ENCODE measurements around the gene XRN1.

DNA sequence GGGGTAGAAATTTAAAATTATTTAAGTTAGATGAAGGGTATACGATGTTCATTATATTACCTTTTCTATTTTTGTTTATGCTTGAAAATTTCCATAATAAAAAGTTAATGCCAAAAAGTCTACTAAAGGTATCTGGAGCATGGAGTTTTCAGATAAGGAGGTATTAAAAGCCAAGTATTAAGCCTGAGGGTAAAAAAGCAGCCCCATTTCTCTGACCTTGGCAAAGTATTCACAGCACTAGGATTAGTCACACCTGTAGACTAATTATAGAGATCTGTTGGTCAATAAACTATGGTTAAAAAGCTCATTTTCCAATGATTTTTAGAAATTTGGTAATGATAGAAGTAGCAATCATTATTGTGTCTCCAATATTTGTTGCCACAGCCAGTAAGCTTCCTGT is 23.1 kb downstream of the XRN1 start:
- TF ChIP-seq, protein P1, sequence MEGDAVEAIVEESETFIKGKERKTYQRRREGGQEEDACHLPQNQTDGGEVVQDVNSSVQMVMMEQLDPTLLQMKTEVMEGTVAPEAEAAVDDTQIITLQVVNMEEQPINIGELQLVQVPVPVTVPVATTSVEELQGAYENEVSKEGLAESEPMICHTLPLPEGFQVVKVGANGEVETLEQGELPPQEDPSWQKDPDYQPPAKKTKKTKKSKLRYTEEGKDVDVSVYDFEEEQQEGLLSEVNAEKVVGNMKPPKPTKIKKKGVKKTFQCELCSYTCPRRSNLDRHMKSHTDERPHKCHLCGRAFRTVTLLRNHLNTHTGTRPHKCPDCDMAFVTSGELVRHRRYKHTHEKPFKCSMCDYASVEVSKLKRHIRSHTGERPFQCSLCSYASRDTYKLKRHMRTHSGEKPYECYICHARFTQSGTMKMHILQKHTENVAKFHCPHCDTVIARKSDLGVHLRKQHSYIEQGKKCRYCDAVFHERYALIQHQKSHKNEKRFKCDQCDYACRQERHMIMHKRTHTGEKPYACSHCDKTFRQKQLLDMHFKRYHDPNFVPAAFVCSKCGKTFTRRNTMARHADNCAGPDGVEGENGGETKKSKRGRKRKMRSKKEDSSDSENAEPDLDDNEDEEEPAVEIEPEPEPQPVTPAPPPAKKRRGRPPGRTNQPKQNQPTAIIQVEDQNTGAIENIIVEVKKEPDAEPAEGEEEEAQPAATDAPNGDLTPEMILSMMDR (conservative IDR thresholded peaks at IDR 0.05; ENCODE audit: low read length), result no peak
- no peak for TF ChIP-seq EZH2phosphoT487 (IDR thresholded peaks at IDR 0.05; ENCODE audit: borderline replicate concordance)

Measured in Loucy (cell line).